ENCODE measurements around the gene SPEF2.
"Not testable (repeated sequence)": the region's sequence is repeated elsewhere in the genome, so short reads cannot be mapped to it uniquely, and the experiment has no call there.

SPEF2 gene

GRCh38 chr5:35828082-35828598, 210.5 kb downstream of the SPEF2 start:
- Histone ChIP-seq H3K4me1 (ENCODE audit: control insufficient read depth, insufficient read depth, low read length) (no peaks in the 10 kb centered on the region), H3K36me3 (ENCODE audit: control insufficient read depth, insufficient read depth, low read length) (no peaks in the 10 kb centered on the region), H3K27me3 (ENCODE audit: control insufficient read depth, insufficient read depth, low read length) (peaks cover 2% of the 10 kb centered on the region), H3K4me3 (ENCODE audit: low read depth, low read length) (no peak overlapping the region), H3K9ac (ENCODE audit: low read depth, low read length) (no peak overlapping the region), H3K9me3 (ENCODE audit: control insufficient read depth, insufficient read depth, low read length) (no peaks in the 10 kb centered on the region)

DNA sequence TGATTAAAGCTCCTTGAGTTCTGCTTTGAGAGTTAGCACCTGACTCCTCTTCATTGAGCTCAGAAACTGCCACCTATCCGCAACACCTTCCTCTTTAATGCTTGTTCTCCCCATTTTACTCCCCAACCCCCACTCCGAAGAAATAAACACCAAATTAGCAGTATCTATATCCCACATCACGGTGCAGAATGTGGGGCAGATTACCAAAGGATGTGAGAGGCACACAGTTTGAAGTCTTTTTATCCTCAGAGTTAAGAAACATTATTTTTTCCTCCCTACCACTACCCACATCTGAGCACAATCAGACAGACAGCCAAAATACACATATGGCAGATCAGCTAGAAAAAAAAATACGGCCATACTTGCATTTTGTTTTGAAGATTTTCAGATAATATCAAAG, 212.9 kb downstream of the SPEF2 start:
- Histone ChIP-seq H3K4me1 (ENCODE audit: control insufficient read depth, insufficient read depth, low read length) (no peaks in the 10 kb centered on the region), H3K9me3 (ENCODE audit: control insufficient read depth, insufficient read depth, low read length) (no peaks in the 10 kb centered on the region), H3K4me3 (ENCODE audit: low read depth, low read length) (no peak overlapping the region), H3K9ac (ENCODE audit: low read depth, low read length) (no peak overlapping the region), H3K27me3 (ENCODE audit: control insufficient read depth, insufficient read depth, low read length) (no peaks in the 10 kb centered on the region), H3K36me3 (ENCODE audit: control insufficient read depth, insufficient read depth, low read length) (no peaks in the 10 kb centered on the region)

DNA sequence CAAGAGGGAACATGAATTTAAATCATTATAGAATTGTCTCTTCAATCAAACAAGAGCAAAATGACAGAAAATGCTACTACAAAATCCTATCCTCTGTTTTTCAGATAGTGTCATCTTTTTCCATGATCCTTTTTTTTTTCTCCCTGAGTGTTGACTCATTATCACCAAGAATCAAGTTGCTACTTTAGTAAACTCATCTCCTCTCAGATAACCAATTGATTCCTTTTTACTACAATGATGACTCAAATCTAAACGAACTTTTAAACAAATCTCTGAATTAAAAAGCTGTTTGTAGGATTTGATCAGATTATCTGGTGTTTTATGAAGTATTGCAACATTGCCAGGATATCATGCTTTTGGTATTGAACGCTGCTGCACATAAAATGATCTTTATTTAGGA, 215.1 kb downstream of the SPEF2 start:
- no peaks in the 10 kb centered on the region for H3K36me3 ChIP-seq (ENCODE audit: control insufficient read depth, insufficient read depth, low read length)

DNA sequence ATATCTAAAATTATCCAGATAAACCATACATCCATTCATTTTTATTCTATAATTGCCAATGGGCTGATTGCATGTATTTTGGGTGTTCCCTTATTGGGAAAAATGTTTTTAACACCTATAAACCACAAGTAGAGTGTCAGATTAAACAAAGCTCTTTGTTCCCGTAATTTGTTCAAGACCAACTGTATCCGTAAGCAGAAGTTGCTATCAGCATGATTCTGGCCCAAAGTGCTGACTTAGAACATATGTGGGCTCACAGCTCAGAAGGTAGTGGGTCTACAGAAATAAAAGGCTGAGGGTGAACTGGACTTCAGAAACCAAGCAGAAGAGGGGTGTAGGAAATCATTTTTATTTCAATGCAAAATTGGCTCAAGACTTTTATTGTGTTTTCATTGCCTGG, 215.6 kb downstream of the SPEF2 start:
- H3K4me3 ChIP-seq (ENCODE audit: low read depth, low read length): no peak overlapping the region
- no peaks in the 10 kb centered on the region for H3K36me3 ChIP-seq (ENCODE audit: control insufficient read depth, insufficient read depth, low read length)
- no peak overlapping the region for H3K9ac ChIP-seq (ENCODE audit: low read depth, low read length)
- H3K4me1 ChIP-seq (ENCODE audit: control insufficient read depth, insufficient read depth, low read length): no peaks in the 10 kb centered on the region
- H3K9me3 ChIP-seq (ENCODE audit: control insufficient read depth, insufficient read depth, low read length): no peaks in the 10 kb centered on the region
- no peaks in the 10 kb centered on the region for H3K27me3 ChIP-seq (ENCODE audit: control insufficient read depth, insufficient read depth, low read length)

More for the DNA sequence above, 215.1 kb downstream of the SPEF2 start:
- no peak overlapping the region for H3K4me3 ChIP-seq (ENCODE audit: low read depth, low read length)
- no peaks in the 10 kb centered on the region for H3K9me3 ChIP-seq (ENCODE audit: control insufficient read depth, insufficient read depth, low read length)
- H3K27me3 ChIP-seq (ENCODE audit: control insufficient read depth, insufficient read depth, low read length): no peaks in the 10 kb centered on the region
- no peaks in the 10 kb centered on the region for H3K4me1 ChIP-seq (ENCODE audit: control insufficient read depth, insufficient read depth, low read length)
- H3K9ac ChIP-seq (ENCODE audit: low read depth, low read length): no peak overlapping the region

DNA sequence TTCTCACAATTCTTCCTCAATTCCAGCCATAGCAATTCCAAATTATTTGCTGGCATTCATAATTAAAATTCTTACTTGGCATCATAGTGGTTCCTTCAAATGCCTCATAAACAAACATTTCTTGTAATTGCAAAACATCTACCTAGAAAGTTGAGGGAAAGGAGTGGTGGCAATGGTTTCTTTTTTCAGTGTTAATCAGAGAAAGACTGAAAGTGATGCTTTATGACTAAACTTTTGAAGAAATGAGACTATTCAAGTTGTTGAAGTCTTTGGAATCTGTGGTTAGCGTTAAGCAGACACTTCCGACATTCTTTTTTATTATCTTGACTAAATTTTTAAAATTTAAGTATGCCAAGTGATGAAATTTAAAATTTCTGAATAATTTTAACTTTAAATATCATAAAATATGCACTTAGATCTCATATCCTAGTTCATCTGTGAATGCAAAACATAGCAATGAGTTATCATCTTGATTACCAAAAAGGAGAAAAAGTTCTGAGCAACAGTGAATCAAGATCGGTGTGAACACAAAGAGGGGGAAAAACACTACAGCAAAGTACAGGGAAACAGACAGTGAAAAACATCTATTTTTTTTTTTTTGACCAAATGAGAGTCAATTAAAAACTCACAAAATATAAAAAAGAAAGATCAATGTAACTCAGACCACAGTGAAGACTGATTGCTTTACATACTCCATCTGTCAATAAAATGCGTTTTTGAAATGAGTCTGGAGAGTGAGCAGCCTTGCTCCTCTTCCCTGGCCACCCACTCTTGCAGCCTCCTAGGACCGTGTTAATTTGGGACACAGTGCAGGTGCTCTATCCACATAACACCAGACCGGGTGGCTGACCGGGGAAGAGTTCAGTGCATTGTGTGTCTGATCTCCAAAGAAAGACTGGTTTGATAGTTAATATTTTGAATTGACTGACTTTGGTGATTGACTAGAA, 218.4 kb downstream of the SPEF2 start:
- Histone ChIP-seq H3K9me3 (ENCODE audit: control insufficient read depth, insufficient read depth, low read length) (no peaks in the 10 kb centered on the region), H3K9ac (ENCODE audit: low read depth, low read length) (no peak overlapping the region), H3K4me3 (ENCODE audit: low read depth, low read length) (no peak overlapping the region), H3K27me3 (ENCODE audit: control insufficient read depth, insufficient read depth, low read length) (no peaks in the 10 kb centered on the region), H3K36me3 (ENCODE audit: control insufficient read depth, insufficient read depth, low read length) (no peaks in the 10 kb centered on the region), H3K4me1 (ENCODE audit: control insufficient read depth, insufficient read depth, low read length) (no peaks in the 10 kb centered on the region)

DNA sequence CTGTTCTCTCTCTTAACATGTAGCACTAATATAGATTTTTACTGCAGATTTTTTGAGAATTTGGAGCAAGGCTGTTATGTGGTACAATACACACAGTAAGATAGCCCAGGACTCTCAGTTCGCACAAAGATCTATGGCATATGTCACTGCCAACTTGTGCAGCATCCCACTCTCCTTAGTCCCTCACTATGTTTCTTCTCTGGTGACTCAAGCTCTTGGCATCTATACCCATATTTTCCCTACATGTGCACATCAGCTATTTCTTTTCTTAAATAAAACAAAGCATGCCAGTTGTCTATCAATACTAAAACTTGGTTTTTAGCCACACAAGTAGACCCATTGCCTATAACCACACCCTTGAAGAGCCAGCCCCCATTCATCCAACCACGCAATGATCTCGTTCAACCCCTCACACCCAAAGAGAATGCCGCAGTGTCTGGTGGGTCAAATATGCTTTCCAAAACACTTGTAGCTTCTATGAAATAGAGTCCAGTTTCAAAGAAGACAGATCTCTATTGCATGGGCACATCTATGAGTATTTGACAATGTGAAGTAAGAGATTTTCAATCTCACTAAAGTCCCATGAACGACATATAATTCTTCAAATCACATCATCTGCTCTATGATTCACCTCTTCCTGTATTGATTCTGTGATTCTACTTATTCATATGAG, 220.8 kb downstream of the SPEF2 start:
- Histone ChIP-seq H3K9ac (ENCODE audit: low read depth, low read length) (no peak overlapping the region), H3K27me3 (ENCODE audit: control insufficient read depth, insufficient read depth, low read length) (no peaks in the 10 kb centered on the region), H3K4me3 (ENCODE audit: low read depth, low read length) (no peak overlapping the region), H3K4me1 (ENCODE audit: control insufficient read depth, insufficient read depth, low read length) (no peaks in the 10 kb centered on the region), H3K36me3 (ENCODE audit: control insufficient read depth, insufficient read depth, low read length) (no peaks in the 10 kb centered on the region), H3K9me3 (ENCODE audit: control insufficient read depth, insufficient read depth, low read length) (no peaks in the 10 kb centered on the region)

DNA sequence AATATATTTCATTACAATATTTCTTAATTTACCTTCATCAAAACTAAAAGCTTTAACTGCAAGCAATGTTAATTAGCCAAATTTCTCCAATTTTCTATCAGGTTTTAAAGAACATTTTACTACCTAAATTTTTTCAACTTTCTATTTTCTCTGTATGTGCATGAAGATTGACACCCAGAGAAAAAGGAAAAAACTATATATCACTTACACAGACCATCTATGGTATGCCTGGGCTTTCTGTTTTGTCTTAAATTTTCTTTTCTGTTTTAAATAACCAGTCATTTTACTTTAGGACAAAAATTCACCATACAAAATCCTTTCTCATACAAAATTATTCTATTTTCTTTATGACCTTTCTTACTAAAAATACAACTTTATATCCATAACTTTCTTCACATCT, 225.2 kb downstream of the SPEF2 start:
- peaks cover 4% of the 10 kb centered on the region for H3K9me3 ChIP-seq (ENCODE audit: control insufficient read depth, insufficient read depth, low read length)
- no peak overlapping the region for H3K9ac ChIP-seq (ENCODE audit: low read depth, low read length)
- no peaks in the 10 kb centered on the region for H3K4me1 ChIP-seq (ENCODE audit: control insufficient read depth, insufficient read depth, low read length)

GRCh38 chr5:35845508-35845907, 227.8 kb downstream of the SPEF2 start:
- H3K9me3 ChIP-seq (ENCODE audit: control insufficient read depth, insufficient read depth, low read length); H3K4me3 ChIP-seq (ENCODE audit: low read depth, low read length); H3K27me3 ChIP-seq (ENCODE audit: control insufficient read depth, insufficient read depth, low read length); H3K4me1 ChIP-seq (ENCODE audit: control insufficient read depth, insufficient read depth, low read length); H3K36me3 ChIP-seq (ENCODE audit: control insufficient read depth, insufficient read depth, low read length); H3K9ac ChIP-seq (ENCODE audit: low read depth, low read length): not testable (repeated sequence)

More for the DNA sequence above, 225.2 kb downstream of the SPEF2 start:
- no peaks in the 10 kb centered on the region for H3K36me3 ChIP-seq (ENCODE audit: control insufficient read depth, insufficient read depth, low read length)
- H3K4me3 ChIP-seq (ENCODE audit: low read depth, low read length): no peak overlapping the region
- no peaks in the 10 kb centered on the region for H3K27me3 ChIP-seq (ENCODE audit: control insufficient read depth, insufficient read depth, low read length)

DNA sequence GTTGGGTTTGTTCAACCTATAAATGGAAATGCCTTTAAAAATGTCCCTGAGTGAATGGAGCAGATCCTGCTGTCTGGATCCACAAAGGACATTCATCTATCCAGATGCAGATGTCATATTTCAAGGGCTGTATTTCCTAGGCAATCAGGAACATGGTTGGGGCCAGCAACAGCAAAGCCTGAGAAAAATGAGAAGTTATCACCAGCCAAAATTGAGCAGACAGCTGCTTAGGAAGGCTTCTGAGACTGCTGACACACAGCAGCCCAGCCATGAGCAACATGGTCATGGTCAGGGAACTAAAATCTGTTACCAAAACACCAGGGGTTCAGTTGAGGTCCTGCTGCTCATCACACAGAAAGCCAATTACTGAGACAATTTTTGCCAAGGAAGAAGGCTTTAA, 229.8 kb downstream of the SPEF2 start:
- peaks cover 4% of the 10 kb centered on the region for H3K9me3 ChIP-seq (ENCODE audit: control insufficient read depth, insufficient read depth, low read length)
- H3K27me3 ChIP-seq (ENCODE audit: control insufficient read depth, insufficient read depth, low read length): no peaks in the 10 kb centered on the region
- H3K4me3 ChIP-seq (ENCODE audit: low read depth, low read length): no peak overlapping the region
- H3K9ac ChIP-seq (ENCODE audit: low read depth, low read length): no peak overlapping the region
- no peaks in the 10 kb centered on the region for H3K36me3 ChIP-seq (ENCODE audit: control insufficient read depth, insufficient read depth, low read length)
- no peaks in the 10 kb centered on the region for H3K4me1 ChIP-seq (ENCODE audit: control insufficient read depth, insufficient read depth, low read length)

DNA sequence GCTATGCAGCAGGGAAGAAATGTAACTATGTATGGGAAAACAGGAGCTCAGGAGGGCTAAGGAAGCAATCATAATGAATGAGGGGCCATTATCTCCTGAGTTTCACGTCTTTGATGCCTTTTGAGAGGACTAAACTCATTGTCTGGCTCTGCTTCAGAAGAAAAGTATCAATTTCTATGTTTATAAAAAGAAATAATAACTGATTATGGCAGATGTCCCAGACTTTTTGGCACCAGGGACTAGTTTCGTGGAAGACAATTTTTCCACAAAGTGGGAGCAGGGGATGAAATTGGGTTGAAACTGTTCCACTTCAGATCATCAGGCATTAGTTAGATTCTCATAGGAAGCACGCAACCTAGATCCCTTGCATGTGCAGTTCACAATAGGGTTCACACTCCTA, 230.3 kb downstream of the SPEF2 start:
- H3K9ac ChIP-seq (ENCODE audit: low read depth, low read length): no peak overlapping the region
- no peaks in the 10 kb centered on the region for H3K4me1 ChIP-seq (ENCODE audit: control insufficient read depth, insufficient read depth, low read length)
- no peak overlapping the region for H3K4me3 ChIP-seq (ENCODE audit: low read depth, low read length)
- no peaks in the 10 kb centered on the region for H3K27me3 ChIP-seq (ENCODE audit: control insufficient read depth, insufficient read depth, low read length)
- peaks cover 4% of the 10 kb centered on the region for H3K9me3 ChIP-seq (ENCODE audit: control insufficient read depth, insufficient read depth, low read length)
- no peaks in the 10 kb centered on the region for H3K36me3 ChIP-seq (ENCODE audit: control insufficient read depth, insufficient read depth, low read length)

GRCh38 chr5:35849860-35850259, 232.2 kb downstream of the SPEF2 start:
- Histone ChIP-seq H3K9ac (ENCODE audit: low read depth, low read length) (no peak overlapping the region), H3K9me3 (ENCODE audit: control insufficient read depth, insufficient read depth, low read length) (peaks cover 4% of the 10 kb centered on the region), H3K4me1 (ENCODE audit: control insufficient read depth, insufficient read depth, low read length) (no peaks in the 10 kb centered on the region), H3K36me3 (ENCODE audit: control insufficient read depth, insufficient read depth, low read length) (no peaks in the 10 kb centered on the region), H3K4me3 (ENCODE audit: low read depth, low read length) (no peak overlapping the region), H3K27me3 (ENCODE audit: control insufficient read depth, insufficient read depth, low read length) (no peaks in the 10 kb centered on the region)

Measured in iPS-15b (cell line).